KOPT-K1 (cell line): Measurements from ENCODE around the gene TOP1.
A peak's percentile ranks its signal among the peaks of the same experiment; 100 is the strongest.

Experiments used
- H3K27ac ChIP-seq: fragments of 200-600 bp; sonication (generic); 2 replicates; pipeline ENCODE4 v1.5.1; 2016; ENCODE audit warnings: antibody characterized with exemption, mild to moderate bottlenecking, low read depth, low read length; ENCODE audit not compliant: poor library complexity, severe bottlenecking
- H3K36me3 ChIP-seq: fragments of 200-600 bp; sonication (generic); 2 replicates; pipeline ENCODE4 v1.5.1; 2017; ENCODE audit warnings: antibody characterized with exemption, mild to moderate bottlenecking, low read length, moderate library complexity; ENCODE audit not compliant: insufficient read depth
- H3K9me3 ChIP-seq: fragments of 200-600 bp; sonication (generic); 2 replicates; pipeline ENCODE4 v1.5.1; 2017; ENCODE audit warnings: antibody characterized with exemption, low read length, mild to moderate bottlenecking; ENCODE audit not compliant: insufficient read depth, poor library complexity, severe bottlenecking

Gene TOP1

GRCh38 chr20:41140226-41141133 lies 111.9 kb downstream of the TOP1 start:
- Histone ChIP-seq H3K27ac (peak overlapping the region; percentile 81), H3K36me3 (peaks cover 37% of the 10 kb centered on the region), H3K9me3 (no peaks in the 10 kb centered on the region)

GRCh38 chr20:41141153-41141815 lies 112.7 kb downstream of the TOP1 start:
- peaks cover 45% of the 10 kb centered on the region for H3K36me3 ChIP-seq
- peak overlapping the region; percentile 81 for H3K27ac ChIP-seq
- H3K9me3 ChIP-seq = no peaks in the 10 kb centered on the region

- peaks cover 54% of the 10 kb centered on the region for H3K36me3 ChIP-seq
- H3K27ac ChIP-seq = peak overlapping the region; percentile 81
- H3K9me3 ChIP-seq = no peaks in the 10 kb centered on the region
Measured at GRCh38 chr20:41142245-41142644, 113.6 kb downstream of the TOP1 start.

GRCh38 chr20:41142919-41143318 lies 114.3 kb downstream of the TOP1 start:
- Histone ChIP-seq H3K27ac (peak overlapping the region; percentile 81), H3K36me3 (peaks cover 58% of the 10 kb centered on the region), H3K9me3 (no peaks in the 10 kb centered on the region)

- H3K27ac ChIP-seq = peak overlapping the region; percentile 81
- no peaks in the 10 kb centered on the region for H3K9me3 ChIP-seq
- H3K36me3 ChIP-seq = peaks cover 63% of the 10 kb centered on the region
Measured at GRCh38 chr20:41143354-41143753, 114.7 kb downstream of the TOP1 start.

DNA sequence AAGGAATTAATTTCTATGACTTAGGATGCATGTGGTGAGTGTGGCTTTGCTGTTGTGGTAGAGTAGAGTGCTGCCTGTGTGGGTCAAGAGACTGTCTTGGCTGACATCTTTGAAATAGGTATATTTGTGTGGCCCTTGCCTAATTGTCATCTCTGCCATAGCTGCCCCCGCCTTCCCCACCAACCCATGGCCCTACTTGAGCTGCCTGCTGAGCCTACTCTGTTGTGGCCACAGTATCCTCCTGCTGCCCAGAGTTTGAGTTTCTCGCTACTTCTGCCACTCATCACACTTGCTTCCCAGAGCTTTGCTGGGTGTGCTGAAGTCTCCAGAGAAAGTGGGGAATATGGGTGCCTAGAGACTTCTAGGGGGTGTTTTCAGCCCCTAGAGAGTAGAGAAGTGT lies 116.7 kb downstream of the TOP1 start:
- H3K9me3 ChIP-seq = no peaks in the 10 kb centered on the region
- no peak overlapping the region for H3K27ac ChIP-seq
- peaks cover 66% of the 10 kb centered on the region for H3K36me3 ChIP-seq

DNA sequence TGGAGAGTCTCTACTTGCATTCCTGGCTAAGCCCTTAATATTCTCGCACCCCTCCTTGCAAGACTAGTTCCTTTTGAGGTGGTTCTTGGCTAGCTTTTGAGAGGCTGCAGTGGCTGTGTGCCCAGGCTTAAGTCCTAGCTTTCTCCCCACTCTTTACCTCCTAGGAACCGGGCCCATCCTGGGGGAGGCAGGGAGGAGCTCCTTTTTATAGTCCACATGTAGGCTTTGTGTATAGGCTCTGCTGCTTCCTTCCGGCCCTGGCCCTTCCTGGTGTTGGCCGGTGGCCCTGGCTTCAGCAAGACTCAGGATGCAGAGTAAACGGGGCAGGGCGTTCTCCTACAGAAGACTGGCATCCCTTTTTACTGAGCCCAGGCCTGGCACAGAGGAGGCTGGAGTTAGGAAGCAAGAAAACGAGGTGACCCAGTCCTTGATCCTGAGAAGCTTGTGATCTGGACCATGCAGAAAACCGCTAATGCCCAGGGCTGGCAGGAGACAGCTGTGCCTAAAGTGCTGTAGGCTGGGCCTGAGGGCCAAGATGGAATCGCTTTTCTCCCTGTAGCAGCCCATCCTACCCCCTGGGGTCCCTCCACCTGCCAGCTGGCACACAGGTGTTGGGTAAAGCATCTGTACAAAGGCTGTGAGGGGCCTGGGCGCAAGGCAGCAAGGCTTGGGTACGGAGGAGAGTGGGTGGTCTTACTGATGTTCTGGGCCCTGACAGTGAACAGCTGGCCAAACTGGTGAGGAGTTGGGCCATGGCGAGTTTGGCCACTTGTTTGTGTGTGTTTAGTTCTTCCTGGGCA lies 117.4 kb downstream of the TOP1 start:
- Histone ChIP-seq H3K27ac (peak overlapping the region; percentile 11), H3K9me3 (no peaks in the 10 kb centered on the region), H3K36me3 (peaks cover 59% of the 10 kb centered on the region)

- Histone ChIP-seq H3K27ac (peak overlapping the region; percentile 11), H3K9me3 (no peaks in the 10 kb centered on the region), H3K36me3 (peaks cover 59% of the 10 kb centered on the region)
Measured at GRCh38 chr20:41147767-41148191, 119.2 kb downstream of the TOP1 start.

GRCh38 chr20:41148942-41149341 lies 120.3 kb downstream of the TOP1 start:
- H3K36me3 ChIP-seq = peaks cover 56% of the 10 kb centered on the region

DNA sequence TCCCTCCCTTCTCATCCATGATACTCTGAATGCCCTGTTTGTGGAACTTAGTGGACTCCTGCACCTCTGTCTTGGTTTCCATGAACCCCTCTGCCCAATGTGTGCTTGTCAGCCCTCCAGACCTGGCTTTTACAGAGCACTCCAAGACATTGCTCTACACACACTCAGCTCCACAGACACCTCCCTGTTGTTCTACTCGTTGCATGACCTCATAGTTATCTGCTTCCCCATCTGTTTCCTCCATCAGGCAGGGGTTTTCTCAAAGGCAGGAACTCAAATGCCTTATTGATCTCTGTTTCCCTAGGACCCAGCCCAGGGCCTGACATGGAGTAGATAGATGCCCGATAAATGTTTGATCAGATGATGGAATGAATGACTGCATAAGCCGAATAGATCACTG lies 122.0 kb downstream of the TOP1 start:
- Histone ChIP-seq H3K9me3 (no peaks in the 10 kb centered on the region), H3K27ac (peak overlapping the region; percentile 39), H3K36me3 (peaks cover 45% of the 10 kb centered on the region)

More at GRCh38 chr20:41148942-41149341, 120.3 kb downstream of the TOP1 start:
- Histone ChIP-seq H3K9me3 (no peaks in the 10 kb centered on the region), H3K27ac (no peak overlapping the region)

GRCh38 chr20:41151134-41151869 lies 122.7 kb downstream of the TOP1 start:
- Histone ChIP-seq H3K36me3 (peaks cover 42% of the 10 kb centered on the region), H3K9me3 (no peaks in the 10 kb centered on the region), H3K27ac (peak overlapping the region; percentile 39)

DNA sequence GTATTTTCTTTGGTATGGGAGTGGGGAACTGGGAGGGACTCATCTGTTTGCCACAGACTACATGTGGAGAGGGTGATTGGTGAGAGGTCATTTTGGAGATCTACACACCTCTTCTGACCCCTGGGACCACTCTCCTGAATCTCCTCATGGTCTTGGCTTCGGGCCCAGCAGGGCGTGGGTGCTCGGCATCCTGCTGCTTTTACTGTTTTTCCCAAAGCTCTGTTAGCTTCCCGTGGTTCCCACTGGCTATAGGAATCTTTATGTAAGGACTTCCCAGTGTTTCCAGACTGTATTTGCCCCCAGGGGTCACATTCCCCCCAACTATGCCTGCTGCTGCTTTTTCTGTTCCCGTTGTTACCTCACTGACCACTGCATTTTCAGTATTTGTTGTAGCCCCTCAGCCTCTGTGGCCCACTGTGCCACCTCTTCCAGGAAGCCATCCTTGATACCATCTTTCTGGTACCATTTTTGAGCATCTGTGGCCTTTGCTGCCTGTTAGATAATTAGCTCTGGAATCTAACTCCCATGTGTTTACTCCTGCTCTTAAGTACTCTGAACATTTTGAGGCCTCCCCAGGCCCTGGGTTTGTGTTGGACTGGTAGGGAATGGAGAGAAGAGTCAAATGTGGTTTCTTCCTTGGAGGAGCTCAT lies 123.6 kb downstream of the TOP1 start:
- Histone ChIP-seq H3K27ac (peak overlapping the region; percentile 43), H3K9me3 (no peaks in the 10 kb centered on the region), H3K36me3 (peaks cover 33% of the 10 kb centered on the region)

DNA sequence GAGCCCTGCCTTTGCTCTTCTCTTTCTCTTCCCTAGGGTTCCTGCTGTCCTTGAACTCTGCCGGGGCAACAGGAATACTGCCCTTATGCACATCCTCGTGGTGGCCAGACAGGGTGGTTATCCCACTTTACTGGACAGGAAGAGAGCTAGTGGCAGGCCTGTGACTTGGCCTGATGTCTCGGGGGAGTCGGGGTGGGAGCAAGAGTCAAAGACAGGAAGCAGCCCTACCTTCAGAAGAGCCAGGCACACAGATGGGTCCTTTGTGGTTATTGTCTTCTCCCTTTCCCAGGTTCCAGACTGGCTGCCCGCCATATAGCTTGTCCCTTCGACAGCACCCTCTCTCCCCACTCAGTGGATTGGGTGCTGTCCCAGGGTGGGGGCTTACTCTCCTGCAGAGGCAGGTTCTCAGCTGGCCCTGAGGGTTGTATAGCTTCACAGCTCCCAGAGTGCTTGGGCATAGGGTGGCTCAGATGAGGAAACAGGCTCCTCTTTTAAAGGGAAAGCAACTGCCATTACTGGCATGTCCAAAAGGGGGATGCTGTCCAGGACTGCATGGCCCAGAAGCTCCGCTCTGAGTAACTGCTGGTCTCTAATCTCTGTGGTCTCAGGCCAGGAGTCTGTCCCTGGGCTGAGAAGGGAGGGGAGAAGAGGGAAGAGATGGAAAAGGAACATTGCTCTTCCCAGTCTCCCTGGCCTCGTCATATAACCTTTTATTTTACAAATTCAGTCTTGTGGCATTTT lies 126.0 kb downstream of the TOP1 start:
- no peaks in the 10 kb centered on the region for H3K9me3 ChIP-seq
- H3K36me3 ChIP-seq = peaks cover 24% of the 10 kb centered on the region
- peak overlapping the region; percentile 69 for H3K27ac ChIP-seq
